ENCODE measurements around the gene CMC2. TPM values are rescaled to one million over a fixed set of nuclear protein-coding genes. Genes with fewer than 3 reads are reported as not detected.
A peak's percentile ranks its signal among the peaks of the same experiment; 100 is the strongest.

CMC2 gene
- polyA plus RNA-seq, 1 donor (not counting 4 experiments of a cell fraction or from before 2014, with no cell fraction given) = 91.8 TPM

- dilution Hi-C loops (cut with MboI; ENCODE audit: extremely low pct_ligation_motif_present, low sequenced_read_pairs) = no loop called here
- peak within 1 kb of the TSS; percentile 97 for H3K4me2 ChIP-seq (ENCODE audit: control insufficient read depth, extremely low read depth, insufficient read depth, low read depth, low read length)
- H3K27me3 ChIP-seq (ENCODE audit: control insufficient read depth, extremely low read depth, insufficient read depth, low read length) = no peaks in the 10 kb centered on the region
- H3K79me2 ChIP-seq (ENCODE audit: control insufficient read depth, insufficient read depth, low read length) = peaks cover 31% of the 10 kb centered on the region
- peak within 1 kb of the TSS; percentile 82 for H3K9ac ChIP-seq (ENCODE audit: control insufficient read depth, extremely low read depth, insufficient read depth, low read length)
- DNase-seq (ENCODE audit: low read depth, low spot score) = peak; percentile 49
- no peak for FAIRE-seq
- H3K4me3 ChIP-seq (ENCODE audit: control insufficient read depth in 2 of 3, extremely low read depth in 1 of 3, insufficient read depth in 2 of 3, low read depth in 1 of 3, low read length in 3 of 3) = peak within 1 kb of the TSS; percentile 74 to 89 (median 88)
- H2AFZ ChIP-seq (ENCODE audit: control insufficient read depth, low read length) = peak within 1 kb of the TSS; percentile 50
- H3K4me1 ChIP-seq (ENCODE audit: control insufficient read depth, extremely low read depth, insufficient read depth, low read length) = peaks cover 12% of the 10 kb centered on the region
- no peaks in the 10 kb centered on the region for H3K9me3 ChIP-seq (ENCODE audit: control insufficient read depth, low read depth, low read length)
- H3K27ac ChIP-seq (ENCODE audit: control insufficient read depth, insufficient read depth, low read length) = peak within 1 kb of the TSS; percentile 74
- TF ChIP-seq EZH2 (IDR thresholded peaks at IDR 0.05; ENCODE audit: low read length) (no peak), CTCF (optimal IDR thresholded peaks at IDR 0.05 in 1 of 3, IDR thresholded peaks at IDR 0.05 in 1 of 3, conservative IDR thresholded peaks at IDR 0.05 in 1 of 3; ENCODE audit: extremely low read depth in 1 of 3, insufficient read depth in 2 of 3, low read length in 3 of 3) (peak; percentile 91 to 96 (median 92))
- no peaks in the 10 kb centered on the region for H4K20me1 ChIP-seq (ENCODE audit: control insufficient read depth, extremely low read depth, insufficient read depth, low read length)
- H3K9me1 ChIP-seq (ENCODE audit: control insufficient read depth, extremely low read depth, insufficient read depth, low read length) = no peaks in the 10 kb centered on the region
- peaks cover 0 to 3% of the 10 kb centered on the region in 2 experiments for H3K36me3 ChIP-seq (ENCODE audit: control insufficient read depth in 2 of 2, extremely low read depth in 1 of 2, insufficient read depth in 2 of 2, low read length in 2 of 2)
Observed at GRCh38 chr16:81035398-81035974, 28.8 kb upstream of the CMC2 start, which contains the start of gene ATMIN. ATMIN (plus strand) TSS chr16:81035842; CDS start chr16:81035871, 29 bp downstream.

- no peaks in the 10 kb centered on the region for H3K9me1 ChIP-seq (ENCODE audit: control insufficient read depth, extremely low read depth, insufficient read depth, low read length)
- FAIRE-seq (no peak), DNase-seq (ENCODE audit: low read depth, low spot score) (no peak)
- peaks cover 2 to 9% of the 10 kb centered on the region in 2 experiments for H3K36me3 ChIP-seq (ENCODE audit: control insufficient read depth in 2 of 2, extremely low read depth in 1 of 2, insufficient read depth in 2 of 2, low read length in 2 of 2)
- no peaks in the 10 kb centered on the region for H3K4me1 ChIP-seq (ENCODE audit: control insufficient read depth, extremely low read depth, insufficient read depth, low read length)
- dilution Hi-C loops (cut with MboI; ENCODE audit: extremely low pct_ligation_motif_present, low sequenced_read_pairs) = no loop called here
- H3K27me3 ChIP-seq (ENCODE audit: control insufficient read depth, extremely low read depth, insufficient read depth, low read length) = no peaks in the 10 kb centered on the region
- H3K4me2 ChIP-seq (ENCODE audit: control insufficient read depth, extremely low read depth, insufficient read depth, low read depth, low read length) = no peak overlapping the region
- no peaks in the 10 kb centered on the region for H3K79me2 ChIP-seq (ENCODE audit: control insufficient read depth, insufficient read depth, low read length)
- no peak overlapping the region for H3K27ac ChIP-seq (ENCODE audit: control insufficient read depth, insufficient read depth, low read length)
- no peak overlapping the region for H2AFZ ChIP-seq (ENCODE audit: control insufficient read depth, low read length)
- H3K9me3 ChIP-seq (ENCODE audit: control insufficient read depth, low read depth, low read length) = no peaks in the 10 kb centered on the region
- H4K20me1 ChIP-seq (ENCODE audit: control insufficient read depth, extremely low read depth, insufficient read depth, low read length) = no peaks in the 10 kb centered on the region
- no peak overlapping the region for H3K9ac ChIP-seq (ENCODE audit: control insufficient read depth, extremely low read depth, insufficient read depth, low read length)
- no peak overlapping the region for H3K4me3 ChIP-seq (ENCODE audit: control insufficient read depth in 2 of 3, extremely low read depth in 1 of 3, insufficient read depth in 2 of 3, low read depth in 1 of 3, low read length in 3 of 3)
- TF ChIP-seq CTCF (optimal IDR thresholded peaks at IDR 0.05 in 1 of 3, IDR thresholded peaks at IDR 0.05 in 1 of 3, conservative IDR thresholded peaks at IDR 0.05 in 1 of 3; ENCODE audit: extremely low read depth in 1 of 3, insufficient read depth in 2 of 3, low read length in 3 of 3) (no peak), EZH2 (IDR thresholded peaks at IDR 0.05; ENCODE audit: low read length) (no peak)
Observed at GRCh38 chr16:81029930-81030604, 23.4 kb upstream of the CMC2 start.
